Measurements from ENCODE around the gene USB1. TPM values are rescaled to one million over a fixed set of nuclear protein-coding genes. Genes with fewer than 3 reads are reported as not detected.
"Not testable (repeated sequence)": the region's sequence is repeated elsewhere in the genome, so short reads cannot be mapped to it uniquely, and the experiment has no call there.

USB1 gene
- total RNA-seq, 1 donor: 15.8 TPM

DNA sequence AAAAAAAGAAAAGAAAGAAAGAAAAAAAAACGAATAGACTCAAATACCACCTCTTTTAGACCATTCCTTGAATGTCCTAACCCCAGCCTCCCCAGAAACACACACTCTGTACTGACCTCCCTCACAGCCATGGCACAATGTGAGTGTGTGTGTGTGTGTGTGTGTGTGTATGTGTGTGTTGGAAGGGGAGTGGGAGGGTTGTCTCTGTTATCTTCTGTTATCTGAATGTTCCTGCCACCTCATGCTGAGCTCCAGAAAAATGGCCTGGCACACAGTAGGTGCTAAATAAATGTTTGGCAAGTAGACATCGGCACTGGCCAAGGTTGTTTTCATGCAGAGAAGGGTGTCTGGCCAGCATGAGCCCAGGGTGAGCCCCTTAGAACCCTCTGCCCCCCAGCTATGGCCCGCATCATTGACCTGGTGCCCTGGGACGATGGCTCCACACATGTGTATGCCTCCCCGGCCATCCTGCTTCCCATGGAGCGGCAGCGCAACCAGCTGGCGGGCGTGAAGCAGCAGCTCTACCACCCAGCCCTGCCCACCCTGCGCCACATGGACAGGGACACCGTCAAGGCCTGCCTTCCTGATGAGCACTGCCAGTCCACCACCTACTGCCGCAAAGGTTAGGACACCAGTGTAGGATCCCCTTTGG is 23.7 kb upstream of the USB1 start:
- TF ChIP-seq, protein P1, sequence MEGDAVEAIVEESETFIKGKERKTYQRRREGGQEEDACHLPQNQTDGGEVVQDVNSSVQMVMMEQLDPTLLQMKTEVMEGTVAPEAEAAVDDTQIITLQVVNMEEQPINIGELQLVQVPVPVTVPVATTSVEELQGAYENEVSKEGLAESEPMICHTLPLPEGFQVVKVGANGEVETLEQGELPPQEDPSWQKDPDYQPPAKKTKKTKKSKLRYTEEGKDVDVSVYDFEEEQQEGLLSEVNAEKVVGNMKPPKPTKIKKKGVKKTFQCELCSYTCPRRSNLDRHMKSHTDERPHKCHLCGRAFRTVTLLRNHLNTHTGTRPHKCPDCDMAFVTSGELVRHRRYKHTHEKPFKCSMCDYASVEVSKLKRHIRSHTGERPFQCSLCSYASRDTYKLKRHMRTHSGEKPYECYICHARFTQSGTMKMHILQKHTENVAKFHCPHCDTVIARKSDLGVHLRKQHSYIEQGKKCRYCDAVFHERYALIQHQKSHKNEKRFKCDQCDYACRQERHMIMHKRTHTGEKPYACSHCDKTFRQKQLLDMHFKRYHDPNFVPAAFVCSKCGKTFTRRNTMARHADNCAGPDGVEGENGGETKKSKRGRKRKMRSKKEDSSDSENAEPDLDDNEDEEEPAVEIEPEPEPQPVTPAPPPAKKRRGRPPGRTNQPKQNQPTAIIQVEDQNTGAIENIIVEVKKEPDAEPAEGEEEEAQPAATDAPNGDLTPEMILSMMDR (IDR thresholded peaks at IDR 0.05; ENCODE audit: insufficient read depth, low read length): peak; percentile 4
- no peak for DNase-seq (ENCODE audit: low read depth)
- H3K4me3 ChIP-seq (ENCODE audit: low read depth, low read length): no peak overlapping the region

DNA sequence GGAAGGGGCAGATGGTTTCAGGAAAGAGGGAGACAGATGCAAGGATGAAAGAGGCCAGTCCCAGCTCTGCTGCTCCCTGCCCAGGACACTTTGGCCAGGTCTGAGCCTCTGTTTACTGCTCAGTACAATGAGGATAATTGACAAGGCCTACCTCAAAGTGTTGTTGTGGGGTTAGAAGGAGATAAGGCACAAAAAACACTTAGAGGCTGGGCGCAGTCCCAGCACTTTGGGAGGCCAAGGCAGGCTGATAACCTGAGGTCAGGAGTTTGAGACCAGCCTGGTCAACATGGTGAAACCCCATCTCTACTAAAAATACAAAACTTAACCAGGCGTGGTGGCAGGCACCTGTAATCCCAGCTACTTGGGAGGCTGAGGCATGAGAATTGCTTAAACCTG is 23.1 kb upstream of the USB1 start:
- DNase-seq (ENCODE audit: low read depth); H3K4me3 ChIP-seq (ENCODE audit: low read depth, low read length): not testable (repeated sequence)

DNA sequence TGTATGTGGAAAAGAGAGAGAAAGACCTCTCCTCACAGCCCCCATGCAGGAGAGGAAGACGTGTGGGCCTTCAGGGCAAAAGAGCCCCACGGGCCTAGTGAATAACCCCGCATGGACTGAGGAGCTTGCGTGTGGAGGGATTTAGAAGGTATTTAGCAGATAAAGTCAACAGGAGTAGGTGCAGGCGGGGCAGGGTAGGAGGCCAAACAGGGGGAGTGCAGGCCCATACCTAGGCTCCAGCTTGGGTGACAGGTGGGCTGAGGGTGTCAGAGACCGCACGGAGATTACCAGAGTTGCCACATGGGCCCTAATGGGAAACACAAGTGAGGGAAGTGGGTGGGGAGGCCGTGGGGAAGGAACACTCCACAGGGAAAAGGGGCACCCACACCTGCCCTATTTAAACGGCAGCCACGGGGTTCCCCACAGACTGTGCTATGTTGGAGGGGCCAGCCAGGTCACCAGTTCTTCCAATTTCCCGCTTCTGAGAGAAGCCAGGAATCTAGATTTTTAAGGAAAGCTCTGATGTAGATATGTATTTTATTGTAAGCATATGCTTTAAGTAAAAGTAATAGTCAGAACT is 22.1 kb upstream of the USB1 start:
- H3K4me3 ChIP-seq (ENCODE audit: low read depth, low read length): no peak overlapping the region
- no peak for DNase-seq (ENCODE audit: low read depth)
- TF ChIP-seq, protein P1 (IDR thresholded peaks at IDR 0.05; ENCODE audit: insufficient read depth, low read length): no peak

DNA sequence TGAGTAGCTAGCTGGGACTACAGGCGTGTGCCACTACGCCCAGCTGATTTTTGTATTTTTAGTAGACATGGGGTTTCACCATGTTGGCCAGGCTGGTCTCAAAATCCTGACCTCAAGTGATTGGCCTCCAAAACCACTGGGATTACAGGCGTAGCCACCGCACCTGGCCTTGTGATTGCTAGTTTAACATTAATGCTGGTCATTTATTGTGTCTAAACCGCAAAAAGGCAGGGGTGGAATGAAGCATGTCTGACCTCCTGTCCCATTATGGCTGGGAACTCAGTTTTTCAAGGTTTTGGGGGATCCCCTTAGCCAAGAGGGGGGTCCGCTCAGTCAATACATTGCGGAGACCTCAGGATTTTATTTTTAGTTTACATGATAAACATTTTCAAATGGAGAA is 19.6 kb upstream of the USB1 start:
- no peak overlapping the region for H3K4me3 ChIP-seq (ENCODE audit: low read depth, low read length)
- TF ChIP-seq, protein P1 (IDR thresholded peaks at IDR 0.05; ENCODE audit: insufficient read depth, low read length): no peak

GRCh38 chr16:57982385-57982784 is 18.8 kb upstream of the USB1 start:
- DNase-seq (ENCODE audit: low read depth): no peak
- TF ChIP-seq, protein P1 (IDR thresholded peaks at IDR 0.05; ENCODE audit: insufficient read depth, low read length): no peak
- H3K4me3 ChIP-seq (ENCODE audit: low read depth, low read length): no peak overlapping the region

More for the DNA sequence above, 19.6 kb upstream of the USB1 start:
- no peak for DNase-seq (ENCODE audit: low read depth)

DNA sequence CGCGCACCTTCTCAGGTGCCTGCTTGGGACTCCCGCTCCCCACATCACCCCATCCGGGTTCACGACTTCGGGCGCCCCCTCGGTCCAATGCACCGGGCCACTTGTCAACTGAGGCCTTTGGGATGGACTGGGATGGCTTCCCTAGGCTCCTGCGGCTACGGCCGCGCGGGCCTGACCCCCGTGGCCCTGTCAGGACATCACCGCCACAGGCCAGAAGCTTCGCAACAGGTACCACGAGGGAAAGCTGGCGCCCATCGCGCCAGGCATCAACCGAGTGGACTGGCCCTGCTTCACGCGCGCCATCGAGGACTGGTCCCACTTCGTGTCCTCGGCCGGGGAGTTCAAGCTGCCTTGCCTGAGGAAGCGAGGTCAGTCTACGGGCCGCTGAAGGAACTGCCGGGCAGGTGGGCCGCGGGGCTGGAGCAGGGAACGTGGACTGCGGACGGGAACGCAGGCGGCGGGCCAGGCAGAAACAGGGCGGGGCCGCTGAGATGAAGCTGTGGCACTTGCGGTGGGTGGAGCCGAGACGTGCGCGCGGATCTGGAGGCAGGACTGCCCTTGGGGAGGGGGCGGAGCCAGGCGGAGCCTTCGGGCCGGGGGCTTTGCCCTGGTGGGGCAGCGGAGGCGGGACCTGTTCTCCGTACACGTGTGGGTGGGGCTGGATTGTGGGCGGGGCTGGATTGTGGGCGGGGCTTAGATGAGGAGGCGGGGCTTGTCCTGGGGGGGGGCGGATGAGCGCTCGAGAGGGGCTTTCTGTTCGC is 16.6 kb upstream of the USB1 start:
- DNase-seq (ENCODE audit: low read depth): peak; percentile 51
- TF ChIP-seq, protein P1 (IDR thresholded peaks at IDR 0.05; ENCODE audit: insufficient read depth, low read length): no peak
- H3K4me3 ChIP-seq (ENCODE audit: low read depth, low read length): peak overlapping the region; percentile 62
